Anterior cingulate cortex (tissue), 58 donors: ENCODE measurements around the gene SPR.

Experiments used
- DNase-seq, 58 donors: peaks; one replicate each; lab custom pipeline; 2025; lab: John Stamatoyannopoulos, UW

Gene SPR

DNA sequence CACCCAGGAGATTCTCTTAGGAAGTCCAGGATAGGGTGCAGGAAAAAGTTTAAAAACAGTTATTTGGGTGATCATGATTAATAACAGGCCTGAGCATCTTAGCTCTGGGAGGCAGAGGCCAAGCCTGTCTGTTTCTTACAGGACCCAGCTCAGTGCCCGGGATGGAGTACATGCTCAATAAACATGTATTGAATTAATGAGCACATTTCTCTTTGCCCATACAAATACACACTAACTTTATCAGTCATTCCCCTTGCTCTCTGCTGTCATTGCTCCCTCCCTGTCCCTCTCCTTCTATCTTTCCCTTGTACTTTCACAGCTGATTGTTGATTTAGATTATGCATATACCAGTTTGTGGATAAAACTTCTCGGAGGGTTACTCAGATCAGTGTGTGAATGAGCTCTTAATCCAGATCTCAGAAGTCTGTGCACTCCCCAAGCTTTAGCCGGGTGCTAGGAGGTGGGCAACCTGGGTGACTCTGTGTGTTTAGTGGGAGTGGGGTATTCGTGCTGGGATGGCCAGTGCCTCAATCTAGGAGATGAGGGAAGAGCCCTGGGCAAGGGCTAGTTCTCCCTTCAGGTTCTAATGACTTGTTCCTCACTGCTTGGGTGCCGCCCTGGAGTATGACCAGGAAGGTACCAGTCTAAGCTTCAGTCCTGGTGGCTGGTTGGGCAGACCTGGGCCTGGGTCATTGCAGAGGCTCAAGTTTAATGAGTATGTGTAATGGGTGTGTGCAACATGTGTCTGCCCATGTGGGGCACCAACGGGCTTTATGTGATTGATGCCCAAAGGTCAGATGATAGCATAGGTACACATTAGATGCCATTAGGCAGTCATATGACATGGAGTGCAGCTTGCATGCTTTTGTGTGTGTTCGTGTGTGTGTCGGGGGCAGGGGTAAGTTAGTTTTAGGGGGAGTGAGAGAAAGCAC lies 40.7 kb downstream of the SPR start:
- no peak for DNase-seq

- DNase-seq = peak in 1 of 58 donors; percentile 36
Measured at GRCh38 chr2:72929010-72929409, 41.8 kb downstream of the SPR start.

GRCh38 chr2:72931280-72931910 lies 44.2 kb downstream of the SPR start:
- DNase-seq = no peak

- no peak for DNase-seq
Measured at GRCh38 chr2:72932045-72932740, 45.0 kb downstream of the SPR start.

GRCh38 chr2:72932805-72933204 lies 45.6 kb downstream of the SPR start:
- DNase-seq = no peak

GRCh38 chr2:72933207-72933606 lies 46.0 kb downstream of the SPR start:
- no peak for DNase-seq

DNA sequence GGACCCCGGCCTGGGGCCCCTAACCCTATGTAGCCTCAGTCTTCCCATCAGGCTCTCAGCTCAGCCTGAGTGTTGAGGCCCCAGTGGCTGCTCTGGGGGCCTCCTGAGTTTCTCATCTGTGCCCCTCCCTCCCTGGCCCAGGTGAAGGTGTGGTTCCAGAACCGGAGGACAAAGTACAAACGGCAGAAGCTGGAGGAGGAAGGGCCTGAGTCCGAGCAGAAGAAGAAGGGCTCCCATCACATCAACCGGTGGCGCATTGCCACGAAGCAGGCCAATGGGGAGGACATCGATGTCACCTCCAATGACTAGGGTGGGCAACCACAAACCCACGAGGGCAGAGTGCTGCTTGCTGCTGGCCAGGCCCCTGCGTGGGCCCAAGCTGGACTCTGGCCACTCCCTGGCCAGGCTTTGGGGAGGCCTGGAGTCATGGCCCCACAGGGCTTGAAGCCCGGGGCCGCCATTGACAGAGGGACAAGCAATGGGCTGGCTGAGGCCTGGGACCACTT lies 46.5 kb downstream of the SPR start:
- DNase-seq = no peak

- no peak for DNase-seq
Measured at GRCh38 chr2:72934683-72935610, 47.7 kb downstream of the SPR start.

- DNase-seq = no peak
Measured at GRCh38 chr2:72935611-72935957, 48.4 kb downstream of the SPR start.

DNA sequence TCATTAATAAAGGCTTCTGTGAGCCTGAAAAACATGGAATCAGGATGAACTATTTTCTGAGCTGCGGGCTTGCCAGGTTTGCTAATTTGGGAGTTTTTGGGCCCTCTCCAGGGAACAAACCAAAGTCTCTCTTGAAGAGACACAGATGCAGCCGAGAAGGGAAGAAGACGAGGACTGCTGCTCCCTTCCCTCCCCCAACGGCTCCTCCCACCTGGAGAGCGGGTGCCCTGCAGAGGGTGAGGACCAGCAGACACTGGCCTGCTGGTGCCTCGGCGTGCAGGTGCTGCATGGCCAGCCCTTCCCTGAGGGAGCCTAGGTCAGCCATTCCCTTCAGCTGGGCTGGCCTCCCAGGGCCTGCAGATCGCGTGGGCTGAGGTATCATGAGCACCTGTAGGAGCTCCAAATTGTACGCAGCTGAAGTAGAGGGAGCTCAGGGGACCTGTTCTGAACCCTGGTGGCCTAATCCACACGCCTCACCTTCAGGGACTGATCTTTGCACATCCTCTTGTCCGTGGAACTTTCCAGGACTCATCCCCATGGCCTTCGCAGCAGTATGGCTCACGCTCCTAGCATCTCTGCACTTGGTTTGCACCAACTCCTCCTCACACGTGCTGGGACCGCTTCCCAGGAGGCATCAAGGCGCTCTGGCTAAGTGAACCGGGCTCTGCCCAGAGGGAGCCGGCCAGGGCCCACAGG lies 49.6 kb downstream of the SPR start:
- DNase-seq = peak in 21 of 58 donors; percentile 10 to 68 (median 34)

DNA sequence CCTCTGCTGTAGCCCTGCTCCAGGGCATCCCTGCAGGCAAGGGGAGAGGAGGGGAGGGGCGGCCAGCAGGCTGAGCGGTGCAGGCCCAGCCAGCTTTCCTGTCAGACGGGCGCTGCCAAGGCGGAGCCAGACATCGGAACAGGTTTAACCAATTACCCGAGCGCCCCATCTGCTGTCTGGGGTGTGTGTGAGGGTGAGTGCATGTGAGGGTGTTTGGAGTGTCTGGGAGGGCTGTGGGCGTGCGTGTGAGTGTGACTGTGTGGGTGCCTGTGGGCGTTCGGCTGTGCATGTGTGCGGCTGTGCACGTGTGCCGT lies 50.1 kb downstream of the SPR start:
- peak in 16 of 58 donors; percentile 8 to 60 (median 38) for DNase-seq

DNA sequence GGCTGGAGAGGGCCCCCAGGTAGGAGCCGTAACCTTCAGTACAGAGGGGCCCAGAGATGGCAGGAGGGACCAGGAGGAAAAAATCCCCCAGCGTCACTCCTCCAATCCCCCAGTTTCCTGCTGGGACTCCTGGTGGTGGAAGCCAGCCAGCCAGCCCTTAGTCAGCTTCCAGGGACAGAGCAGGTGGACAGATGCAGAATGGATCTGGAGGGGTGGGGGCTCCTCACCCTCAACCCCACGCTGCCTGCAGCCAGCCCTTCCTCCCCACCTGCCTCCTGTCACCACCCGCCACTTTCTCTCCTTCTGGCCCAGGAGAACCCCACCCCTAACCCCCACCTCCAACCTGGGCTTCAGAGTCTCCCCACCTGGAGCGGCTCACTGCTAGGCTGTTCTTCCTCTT lies 51.2 kb downstream of the SPR start:
- DNase-seq = no peak

DNA sequence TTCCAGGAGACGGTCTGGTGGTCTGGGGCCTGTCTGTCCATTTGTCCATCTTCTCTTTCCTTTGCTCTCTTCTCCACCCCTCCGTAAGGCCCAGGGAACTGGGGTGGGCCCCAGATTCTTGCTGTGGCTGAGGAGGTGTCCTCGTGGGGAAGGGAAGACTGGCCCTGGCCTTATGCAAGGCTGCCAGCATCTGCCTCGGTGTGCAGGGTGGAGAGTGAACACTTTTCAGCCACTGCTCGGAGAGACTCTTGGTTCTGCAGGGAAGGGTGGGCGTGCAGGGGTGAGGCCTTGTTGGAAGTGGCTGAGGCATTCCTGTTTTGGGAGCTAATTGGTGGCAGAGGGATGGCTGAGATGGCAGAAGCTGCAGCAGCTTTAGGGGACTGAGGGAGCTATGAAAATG lies 53.2 kb downstream of the SPR start:
- no peak for DNase-seq

- DNase-seq = no peak
Measured at GRCh38 chr2:72940786-72941185, 53.6 kb downstream of the SPR start.
